ENCODE measurements around the gene RECK.

RECK gene

DNA sequence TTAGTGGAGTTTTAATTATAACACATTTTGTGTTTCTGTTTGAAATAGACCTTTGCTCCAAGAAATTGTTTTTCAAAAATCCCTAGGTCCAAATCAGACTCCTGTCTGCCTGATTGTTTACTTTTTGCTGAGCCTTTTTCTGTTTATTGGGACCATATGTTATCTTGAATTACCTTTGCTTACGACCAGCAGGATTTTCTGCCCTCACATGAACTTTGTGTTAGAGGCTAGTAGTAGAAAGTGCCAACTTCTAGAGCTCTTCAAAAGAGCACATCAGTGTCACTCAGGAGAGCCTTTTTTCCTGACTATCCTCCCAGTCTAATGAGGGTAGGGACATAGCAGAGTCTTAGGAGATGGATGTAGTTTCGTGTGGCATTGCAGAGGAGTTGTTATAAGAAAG is 10.2 kb downstream of the RECK start:
- Histone ChIP-seq H3K4me1 (ENCODE audit: control insufficient read depth, low read length) (peaks cover 8% of the 10 kb centered on the region), H3K79me2 (ENCODE audit: control insufficient read depth, low read length) (peaks cover 2% of the 10 kb centered on the region; the same call in 1 of the 2 replicates), H4K20me1 (ENCODE audit: control insufficient read depth, insufficient read depth, low read depth, low read length) (no peaks in the 10 kb centered on the region), H3K4me3 (ENCODE audit: low read length) (no peak overlapping the region), H3F3A (ENCODE audit: control insufficient read depth, insufficient read depth) (no peaks in the 10 kb centered on the region), H3K27ac (ENCODE audit: low read depth, low read length) (no peak overlapping the region), H3K9me2 (replicated peaks; ENCODE audit: control insufficient read depth, low read length) (no peaks in the 10 kb centered on the region), H3K27me3 (ENCODE audit: control insufficient read depth, low read length) (no peaks in the 10 kb centered on the region), H3K9me3 (ENCODE audit: control insufficient read depth, insufficient read depth, low read length) (no peaks in the 10 kb centered on the region), H3K36me3 (ENCODE audit: control insufficient read depth, low read length) (no peaks in the 10 kb centered on the region), H3K4me2 (ENCODE audit: low read length) (no peak overlapping the region)
- TF ChIP-seq EZH2phosphoT487 (IDR thresholded peaks at IDR 0.05; ENCODE audit: borderline replicate concordance, low read length): no peak
- TF ChIP-seq, protein P1, sequence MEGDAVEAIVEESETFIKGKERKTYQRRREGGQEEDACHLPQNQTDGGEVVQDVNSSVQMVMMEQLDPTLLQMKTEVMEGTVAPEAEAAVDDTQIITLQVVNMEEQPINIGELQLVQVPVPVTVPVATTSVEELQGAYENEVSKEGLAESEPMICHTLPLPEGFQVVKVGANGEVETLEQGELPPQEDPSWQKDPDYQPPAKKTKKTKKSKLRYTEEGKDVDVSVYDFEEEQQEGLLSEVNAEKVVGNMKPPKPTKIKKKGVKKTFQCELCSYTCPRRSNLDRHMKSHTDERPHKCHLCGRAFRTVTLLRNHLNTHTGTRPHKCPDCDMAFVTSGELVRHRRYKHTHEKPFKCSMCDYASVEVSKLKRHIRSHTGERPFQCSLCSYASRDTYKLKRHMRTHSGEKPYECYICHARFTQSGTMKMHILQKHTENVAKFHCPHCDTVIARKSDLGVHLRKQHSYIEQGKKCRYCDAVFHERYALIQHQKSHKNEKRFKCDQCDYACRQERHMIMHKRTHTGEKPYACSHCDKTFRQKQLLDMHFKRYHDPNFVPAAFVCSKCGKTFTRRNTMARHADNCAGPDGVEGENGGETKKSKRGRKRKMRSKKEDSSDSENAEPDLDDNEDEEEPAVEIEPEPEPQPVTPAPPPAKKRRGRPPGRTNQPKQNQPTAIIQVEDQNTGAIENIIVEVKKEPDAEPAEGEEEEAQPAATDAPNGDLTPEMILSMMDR (IDR thresholded peaks at IDR 0.05; ENCODE audit: low read depth, low read length, poor library complexity, severe bottlenecking): no peak

DNA sequence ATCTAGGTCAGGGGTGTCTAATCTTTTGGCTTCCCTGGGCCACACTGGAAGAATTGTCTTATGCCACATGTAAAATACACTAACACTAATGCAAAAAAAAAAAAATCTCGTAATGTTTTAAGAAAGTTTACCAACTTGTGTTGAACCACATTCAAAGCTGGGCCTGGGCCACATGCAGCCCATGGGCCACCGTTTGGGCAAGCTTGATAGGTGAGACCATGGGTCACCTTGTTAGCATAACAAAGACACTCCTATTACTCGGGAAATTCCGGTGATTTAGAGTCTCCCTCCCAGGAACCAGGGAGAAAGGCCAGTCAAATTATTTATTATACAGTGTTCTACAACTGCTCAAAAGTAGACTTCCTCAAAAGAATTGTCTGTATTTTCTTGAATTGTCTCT is 12.7 kb downstream of the RECK start:
- Histone ChIP-seq H3K27me3 (ENCODE audit: control insufficient read depth, low read length) (no peaks in the 10 kb centered on the region), H3K9me3 (ENCODE audit: control insufficient read depth, insufficient read depth, low read length) (no peaks in the 10 kb centered on the region), H3K4me3 (ENCODE audit: low read length) (no peak overlapping the region), H3K4me2 (ENCODE audit: low read length) (no peak overlapping the region), H3K9me2 (replicated peaks; ENCODE audit: control insufficient read depth, low read length) (no peaks in the 10 kb centered on the region), H3K27ac (ENCODE audit: low read depth, low read length) (no peak overlapping the region), H3K36me3 (ENCODE audit: control insufficient read depth, low read length) (no peaks in the 10 kb centered on the region), H4K20me1 (ENCODE audit: control insufficient read depth, insufficient read depth, low read depth, low read length) (no peaks in the 10 kb centered on the region), H3K79me2 (ENCODE audit: control insufficient read depth, low read length) (no peaks in the 10 kb centered on the region), H3K4me1 (ENCODE audit: control insufficient read depth, low read length) (no peaks in the 10 kb centered on the region), H3F3A (ENCODE audit: control insufficient read depth, insufficient read depth) (no peaks in the 10 kb centered on the region)
- TF ChIP-seq, protein P1 (IDR thresholded peaks at IDR 0.05; ENCODE audit: low read depth, low read length, poor library complexity, severe bottlenecking): no peak
- no peak for TF ChIP-seq EZH2phosphoT487 (IDR thresholded peaks at IDR 0.05; ENCODE audit: borderline replicate concordance, low read length)

DNA sequence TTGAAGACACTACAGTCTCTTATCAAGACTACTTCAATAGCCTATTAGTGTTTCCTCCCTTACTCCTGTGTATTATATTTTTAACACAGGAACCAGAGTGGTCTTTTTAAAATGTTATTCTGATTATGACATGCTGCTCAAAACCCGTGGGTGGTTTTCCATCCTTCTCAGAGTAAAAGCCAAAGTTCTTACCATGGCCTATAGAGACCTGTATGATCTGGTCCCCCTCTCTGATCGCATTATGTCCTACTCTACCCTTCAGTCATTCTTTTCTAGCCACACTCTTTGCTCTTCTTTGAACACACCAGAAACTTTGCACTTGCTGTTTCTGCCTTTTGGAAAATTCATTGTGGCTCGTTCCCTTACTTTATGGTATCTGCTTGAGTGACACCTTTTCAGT is 13.8 kb downstream of the RECK start:
- no peaks in the 10 kb centered on the region for H3K4me1 ChIP-seq (ENCODE audit: control insufficient read depth, low read length)
- no peaks in the 10 kb centered on the region for H4K20me1 ChIP-seq (ENCODE audit: control insufficient read depth, insufficient read depth, low read depth, low read length)
- H3K9me3 ChIP-seq (ENCODE audit: control insufficient read depth, insufficient read depth, low read length): no peaks in the 10 kb centered on the region
- no peaks in the 10 kb centered on the region for H3K79me2 ChIP-seq (ENCODE audit: control insufficient read depth, low read length)
- H3K4me3 ChIP-seq (ENCODE audit: low read length): no peak overlapping the region
- H3K4me2 ChIP-seq (ENCODE audit: low read length): no peak overlapping the region
- H3K36me3 ChIP-seq (ENCODE audit: control insufficient read depth, low read length): no peaks in the 10 kb centered on the region
- H3K9me2 ChIP-seq (replicated peaks; ENCODE audit: control insufficient read depth, low read length): no peaks in the 10 kb centered on the region
- H3F3A ChIP-seq (ENCODE audit: control insufficient read depth, insufficient read depth): no peaks in the 10 kb centered on the region
- no peaks in the 10 kb centered on the region for H3K27me3 ChIP-seq (ENCODE audit: control insufficient read depth, low read length)
- no peak for TF ChIP-seq EZH2phosphoT487 (IDR thresholded peaks at IDR 0.05; ENCODE audit: borderline replicate concordance, low read length)
- TF ChIP-seq, protein P1 (IDR thresholded peaks at IDR 0.05; ENCODE audit: low read depth, low read length, poor library complexity, severe bottlenecking): no peak
- H3K27ac ChIP-seq (ENCODE audit: low read depth, low read length): no peak overlapping the region

DNA sequence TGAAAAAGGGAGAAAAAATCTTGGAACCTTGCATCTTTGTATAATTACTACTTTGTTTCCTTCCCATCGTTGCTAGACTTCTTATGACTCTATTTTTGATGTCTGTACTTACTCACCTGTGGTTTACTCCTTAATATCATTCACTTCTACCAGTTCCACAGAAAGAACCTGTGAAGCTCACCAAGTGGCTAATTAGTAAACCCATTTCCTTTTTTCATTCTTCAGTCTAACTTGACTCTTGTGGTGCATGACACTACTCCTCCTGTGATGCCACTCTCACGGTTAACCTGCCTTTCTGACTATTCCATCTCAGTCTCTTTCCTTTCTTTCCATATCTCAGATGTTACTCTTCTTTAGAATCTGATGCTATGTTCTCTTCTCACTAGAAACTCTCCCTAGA is 14.6 kb downstream of the RECK start:
- no peaks in the 10 kb centered on the region for H3F3A ChIP-seq (ENCODE audit: control insufficient read depth, insufficient read depth)

More for the DNA sequence above, 14.6 kb downstream of the RECK start:
- no peaks in the 10 kb centered on the region for H3K9me2 ChIP-seq (replicated peaks; ENCODE audit: control insufficient read depth, low read length)
- H4K20me1 ChIP-seq (ENCODE audit: control insufficient read depth, insufficient read depth, low read depth, low read length): no peaks in the 10 kb centered on the region
- TF ChIP-seq EZH2phosphoT487 (IDR thresholded peaks at IDR 0.05; ENCODE audit: borderline replicate concordance, low read length): no peak
- TF ChIP-seq, protein P1 (IDR thresholded peaks at IDR 0.05; ENCODE audit: low read depth, low read length, poor library complexity, severe bottlenecking): no peak
- H3K9me3 ChIP-seq (ENCODE audit: control insufficient read depth, insufficient read depth, low read length): no peaks in the 10 kb centered on the region
- no peak overlapping the region for H3K4me2 ChIP-seq (ENCODE audit: low read length)
- H3K27ac ChIP-seq (ENCODE audit: low read depth, low read length): no peak overlapping the region
- no peaks in the 10 kb centered on the region for H3K4me1 ChIP-seq (ENCODE audit: control insufficient read depth, low read length)
- no peaks in the 10 kb centered on the region for H3K79me2 ChIP-seq (ENCODE audit: control insufficient read depth, low read length)
- no peaks in the 10 kb centered on the region for H3K27me3 ChIP-seq (ENCODE audit: control insufficient read depth, low read length)
- no peaks in the 10 kb centered on the region for H3K36me3 ChIP-seq (ENCODE audit: control insufficient read depth, low read length)
- no peak overlapping the region for H3K4me3 ChIP-seq (ENCODE audit: low read length)

Measured in DOHH2 (cell line).